IPS-18c (cell line): ENCODE results near the gene ZSWIM2.
"Not testable (repeated sequence)": the region's sequence is repeated elsewhere in the genome, so short reads cannot be mapped to it uniquely, and the experiment has no call there.

Experiments
- H3K4me3 ChIP-seq: 2 replicates; pipeline ENCODE4 v1.7.0; 2013; ENCODE audit warnings: low read depth, mild to moderate bottlenecking, low read length, moderate library complexity; ENCODE audit not compliant: insufficient read depth
- H3K9me3 ChIP-seq: one replicate; pipeline ENCODE4 v1.6.1; 2013; ENCODE audit warnings: mild to moderate bottlenecking, low read length, moderate library complexity; ENCODE audit not compliant: control insufficient read depth, insufficient read depth

ZSWIM2 gene

GRCh38 chr2:186862869-186863709 lies 14.1 kb upstream of the ZSWIM2 start:
- H3K4me3 ChIP-seq = no peak overlapping the region
- H3K9me3 ChIP-seq = no peaks in the 10 kb centered on the region

DNA sequence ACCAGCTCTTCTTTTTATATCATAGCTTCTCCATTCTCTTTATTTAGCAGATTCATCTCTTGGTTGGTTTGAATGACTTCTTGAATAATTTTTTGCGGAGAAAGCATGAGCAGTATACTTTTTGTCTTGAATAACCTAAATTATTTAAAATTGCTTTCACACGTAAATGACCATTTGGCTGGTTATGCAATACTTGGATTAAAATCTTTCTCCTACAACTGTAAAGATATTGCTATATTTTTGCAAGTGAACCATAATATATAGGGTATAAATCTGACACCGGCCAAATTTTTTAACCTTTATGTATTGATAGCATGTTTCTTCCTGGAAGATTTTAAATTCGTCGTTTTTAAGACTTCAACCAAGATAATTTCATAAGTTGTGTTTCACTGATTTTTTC lies 6.2 kb upstream of the ZSWIM2 start:
- no peak overlapping the region for H3K4me3 ChIP-seq
- no peaks in the 10 kb centered on the region for H3K9me3 ChIP-seq

DNA sequence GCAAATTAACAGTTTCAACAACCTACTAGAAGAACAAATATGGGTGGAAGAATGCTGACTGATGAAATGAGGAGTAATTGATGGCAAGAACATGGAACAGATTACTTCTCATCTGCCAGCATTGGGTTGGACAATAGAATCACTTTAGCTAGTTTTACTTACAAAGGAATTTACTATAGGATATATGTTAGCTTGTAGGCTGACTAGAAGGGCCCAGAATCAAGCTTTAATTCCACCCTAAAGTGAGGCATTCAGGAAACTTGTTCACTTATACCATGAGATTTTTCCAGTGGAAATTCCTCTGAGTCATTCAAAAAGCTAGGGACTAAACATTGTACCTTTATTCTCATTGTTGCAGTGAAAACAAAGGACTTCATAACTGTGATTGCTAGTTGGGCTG lies 5.0 kb upstream of the ZSWIM2 start:
- H3K4me3 ChIP-seq = no peak overlapping the region
- no peaks in the 10 kb centered on the region for H3K9me3 ChIP-seq

DNA sequence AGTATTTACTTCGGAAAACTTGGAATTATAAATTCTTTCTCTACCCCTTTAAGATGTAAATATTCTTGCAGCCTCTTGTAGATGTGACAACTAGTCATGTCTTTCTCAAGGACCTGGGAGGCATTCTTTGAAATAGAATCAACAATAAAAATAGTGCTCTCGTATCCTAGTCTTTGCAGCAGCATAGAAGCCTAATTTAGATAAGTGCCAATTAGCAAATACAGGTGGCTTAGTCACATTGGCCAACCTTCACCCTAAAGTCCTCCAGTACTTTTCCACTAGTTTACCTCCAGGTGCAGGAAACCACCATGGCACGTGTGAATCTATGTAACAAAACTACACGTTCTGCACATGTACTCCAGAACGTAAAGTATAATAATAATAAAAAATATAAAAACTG lies 3.5 kb upstream of the ZSWIM2 start:
- Histone ChIP-seq H3K4me3 (no peak overlapping the region), H3K9me3 (no peaks in the 10 kb centered on the region)

DNA sequence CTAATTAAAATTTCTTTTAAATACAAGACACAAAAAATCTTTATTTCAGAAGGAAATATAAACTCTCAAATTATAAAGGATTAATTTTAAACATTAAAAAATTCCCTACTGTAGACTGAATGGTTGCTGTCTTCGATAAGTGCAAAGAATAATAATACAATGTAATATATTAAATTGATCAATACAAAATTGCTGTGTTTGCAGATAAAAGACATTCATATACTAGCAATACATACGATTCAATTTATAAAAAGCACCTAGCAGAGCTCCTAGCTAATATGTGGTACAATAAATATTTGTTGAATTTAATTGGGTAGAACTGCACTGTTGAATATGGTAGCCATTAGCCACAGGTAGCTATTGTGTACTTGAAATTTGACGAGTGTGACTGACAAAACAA lies 6.6 kb downstream of the ZSWIM2 start:
- H3K4me3 ChIP-seq = no peak overlapping the region
- H3K9me3 ChIP-seq = no peaks in the 10 kb centered on the region

- Histone ChIP-seq H3K4me3 (no peak overlapping the region), H3K9me3 (no peaks in the 10 kb centered on the region)
These were observed 7.0 kb downstream of the ZSWIM2 start for GRCh38 chr2:186841940-186842339.

DNA sequence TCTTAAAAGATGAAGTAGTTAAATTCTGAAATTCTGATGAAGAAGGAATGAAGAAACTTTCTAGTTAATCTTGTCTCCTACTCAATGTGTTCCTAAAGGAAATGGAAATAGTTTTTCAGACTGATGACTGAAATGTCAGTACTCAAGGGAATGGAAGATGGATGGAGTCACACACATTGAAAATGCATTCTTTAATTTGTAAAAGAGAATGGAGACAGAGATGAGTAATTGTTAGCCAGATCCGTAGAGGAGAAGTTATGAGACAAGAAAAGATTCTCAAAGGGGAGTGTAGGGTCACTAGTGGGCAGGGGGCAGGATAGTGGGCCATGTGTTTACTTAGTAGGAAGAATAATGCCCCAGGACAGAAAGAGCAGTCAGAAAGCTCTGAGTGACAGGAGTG lies 13.3 kb downstream of the ZSWIM2 start:
- no peak overlapping the region for H3K4me3 ChIP-seq
- no peaks in the 10 kb centered on the region for H3K9me3 ChIP-seq

DNA sequence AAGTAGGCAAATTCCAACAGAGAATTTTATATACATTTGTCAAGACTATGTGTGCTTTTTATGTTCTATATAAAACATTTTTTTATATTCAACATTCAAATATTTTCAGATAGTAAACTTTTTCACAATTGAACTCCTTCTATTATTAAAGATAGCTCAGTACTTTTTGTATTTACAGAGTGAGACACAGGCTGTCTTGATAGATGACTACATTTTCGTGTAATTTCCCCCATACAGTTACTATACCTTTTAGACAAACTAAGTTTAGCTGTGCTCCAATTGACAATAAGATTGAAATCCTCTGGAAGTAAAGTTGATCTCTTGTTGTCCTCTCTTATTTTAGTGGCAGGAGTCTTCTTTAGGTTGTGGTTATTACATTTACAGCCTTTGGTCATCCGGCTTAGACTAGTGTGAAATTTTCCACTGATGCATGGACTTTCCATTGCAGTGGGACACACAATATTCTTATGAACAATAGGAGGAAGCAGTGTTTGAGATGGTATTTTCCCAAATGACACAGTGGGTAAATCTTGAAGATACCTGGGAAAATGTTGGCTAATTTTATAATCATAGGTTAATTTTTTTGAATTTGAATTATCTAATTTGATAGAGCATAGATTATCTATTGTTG lies 21.0 kb downstream of the ZSWIM2 start:
- Histone ChIP-seq H3K4me3 (no peak overlapping the region), H3K9me3 (no peaks in the 10 kb centered on the region)

DNA sequence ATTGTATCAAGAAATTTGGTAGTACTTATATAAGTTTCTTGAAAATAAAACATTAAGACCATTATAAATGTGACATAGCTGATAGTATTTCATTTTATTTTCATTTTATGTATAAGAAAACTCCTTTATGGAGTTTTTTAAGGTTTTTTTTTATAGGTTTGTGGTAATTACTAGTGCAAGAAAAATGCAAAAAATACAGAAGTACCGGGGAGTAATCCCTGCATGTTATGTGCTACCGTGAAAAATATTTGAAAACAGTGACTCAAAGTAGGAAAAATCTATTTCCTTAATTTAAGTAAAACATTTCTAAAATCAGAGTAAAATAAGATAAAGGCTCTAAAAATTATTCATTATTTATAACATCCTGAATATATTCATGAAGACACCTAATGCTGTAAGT lies 21.6 kb downstream of the ZSWIM2 start:
- Histone ChIP-seq H3K9me3 (no peaks in the 10 kb centered on the region), H3K4me3 (no peak overlapping the region)

DNA sequence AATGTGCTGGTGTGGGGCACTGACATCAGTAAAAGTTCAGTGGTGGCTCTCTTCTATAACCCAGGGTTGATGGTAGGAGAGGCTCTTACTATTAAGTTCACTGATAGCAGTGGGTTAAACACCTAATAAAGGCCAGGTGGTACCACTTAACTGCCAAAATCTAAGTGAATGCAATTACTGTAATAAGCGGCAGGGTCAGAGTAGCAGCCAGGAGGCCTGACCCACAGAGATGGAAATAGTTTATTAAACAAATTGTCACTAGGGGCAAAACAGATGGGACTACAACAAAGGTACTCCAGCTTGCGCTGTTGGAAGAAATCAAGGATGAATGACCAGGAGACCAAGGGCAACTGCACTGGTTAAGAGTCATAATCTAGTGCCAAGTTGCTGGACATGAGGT lies 26.6 kb downstream of the ZSWIM2 start:
- Histone ChIP-seq H3K4me3 (no peak overlapping the region), H3K9me3 (no peaks in the 10 kb centered on the region)

DNA sequence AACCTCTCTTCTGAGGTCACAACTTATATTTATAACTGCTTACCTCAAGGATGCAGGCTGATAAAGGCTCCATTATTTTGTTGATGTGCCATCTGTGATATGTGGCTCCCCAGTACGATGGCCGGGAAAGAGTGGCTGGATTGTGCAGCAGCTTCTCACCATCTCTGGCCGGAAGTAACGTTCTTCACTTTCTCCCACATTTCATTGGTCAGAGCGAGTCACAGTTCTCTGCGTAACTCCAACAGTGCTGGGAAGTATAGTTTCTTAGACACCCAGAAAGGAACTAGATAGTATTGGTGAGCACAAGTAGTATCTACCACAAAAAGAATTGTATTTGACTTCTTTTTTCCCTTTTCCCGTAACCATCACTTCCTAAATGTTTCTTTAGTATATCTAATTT lies 28.7 kb downstream of the ZSWIM2 start:
- Histone ChIP-seq H3K4me3 (no peak overlapping the region), H3K9me3 (no peaks in the 10 kb centered on the region)

DNA sequence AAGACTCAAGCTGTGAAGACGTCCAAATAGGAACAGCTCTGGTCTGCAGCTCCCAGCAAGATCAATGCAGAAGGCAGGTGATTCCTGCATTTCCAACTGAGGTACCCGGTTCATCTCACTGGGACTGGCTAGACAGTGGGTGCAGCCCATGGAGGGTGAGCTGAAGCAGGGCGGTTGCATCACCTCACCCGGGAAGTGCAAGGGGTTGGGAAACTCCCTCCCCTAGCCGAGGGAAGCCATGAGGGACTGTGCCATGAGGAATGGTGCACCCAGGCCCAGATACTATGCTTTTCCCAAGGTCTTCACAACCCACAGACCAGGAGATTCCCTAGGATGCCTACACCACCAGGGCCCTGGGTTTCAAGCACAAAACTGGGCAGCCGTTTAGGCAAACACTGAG lies 37.2 kb downstream of the ZSWIM2 start:
- H3K9me3 ChIP-seq, H3K4me3 ChIP-seq: not testable (repeated sequence)

- no peak overlapping the region for H3K4me3 ChIP-seq
- H3K9me3 ChIP-seq = no peaks in the 10 kb centered on the region
These were observed 42.4 kb downstream of the ZSWIM2 start for GRCh38 chr2:186806591-186806990.

DNA sequence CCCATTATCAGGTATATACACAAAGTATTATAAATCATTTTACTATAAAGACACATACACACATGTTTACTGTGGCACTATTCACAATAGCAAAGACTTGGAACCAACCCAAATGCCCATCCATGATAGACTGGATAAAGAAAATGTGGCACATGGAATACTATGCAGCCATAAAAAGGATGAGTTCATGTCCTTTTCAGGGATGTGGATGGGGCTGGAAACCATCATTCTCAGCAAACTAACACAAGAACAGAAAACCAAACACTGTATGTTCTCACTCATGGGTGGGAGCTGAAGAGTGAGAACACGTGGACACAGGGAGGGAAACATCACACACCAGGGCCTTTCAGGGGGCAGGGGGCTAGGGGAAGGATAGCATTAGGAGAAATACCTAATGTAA lies 50.4 kb downstream of the ZSWIM2 start:
- H3K9me3 ChIP-seq = not testable (repeated sequence)

GRCh38 chr2:186784930-186785329 lies 64.0 kb downstream of the ZSWIM2 start:
- Histone ChIP-seq H3K4me3 (no peak overlapping the region), H3K9me3 (no peaks in the 10 kb centered on the region)

More for the DNA sequence above, 50.4 kb downstream of the ZSWIM2 start:
- not testable (repeated sequence) for H3K4me3 ChIP-seq

DNA sequence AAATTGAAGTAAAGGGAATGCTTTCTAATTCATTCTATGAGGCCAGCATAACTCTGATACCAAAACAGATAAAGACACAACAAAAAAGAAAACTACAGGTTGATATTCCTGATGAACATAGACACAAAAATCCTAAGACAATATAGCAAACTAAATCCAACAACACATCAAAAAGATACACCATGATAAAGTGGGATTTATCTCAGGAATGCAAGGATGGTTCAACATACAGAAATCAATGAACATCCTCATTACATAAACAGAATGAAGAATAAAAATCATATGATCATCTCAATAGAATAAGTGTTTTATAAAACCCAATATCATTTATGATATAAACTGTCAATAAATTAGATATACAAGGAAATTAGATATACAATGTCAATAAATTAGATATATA lies 65.7 kb downstream of the ZSWIM2 start:
- Histone ChIP-seq H3K4me3 (no peak overlapping the region), H3K9me3 (no peaks in the 10 kb centered on the region)

DNA sequence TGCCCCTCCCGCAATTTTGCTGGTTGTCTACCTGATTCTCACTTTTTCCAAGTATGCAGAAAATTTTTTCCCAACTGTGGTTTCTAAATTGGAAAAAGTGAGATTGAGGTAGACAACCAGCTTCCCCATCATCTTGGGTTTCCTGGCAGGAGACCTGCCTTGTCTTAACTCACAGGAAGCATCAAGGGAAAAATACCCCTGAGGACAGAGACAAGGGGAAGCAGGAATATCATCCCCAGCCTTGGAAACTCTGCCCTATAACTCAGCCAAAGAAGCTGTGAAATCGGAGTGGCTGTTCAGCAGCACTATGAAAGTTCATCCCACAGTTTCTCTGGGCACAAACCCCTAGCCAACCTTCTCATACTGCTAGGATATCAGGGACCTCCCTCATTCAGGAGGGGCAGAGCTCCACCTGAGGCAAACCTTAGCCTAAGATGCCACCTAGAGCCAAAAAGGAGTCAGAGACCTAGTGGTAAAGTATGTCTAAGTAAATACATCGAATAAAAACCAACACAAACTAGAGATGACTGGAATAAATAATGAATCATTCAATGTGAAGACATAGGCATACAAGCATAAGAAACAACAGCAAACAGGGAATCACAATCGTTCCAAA lies 68.2 kb downstream of the ZSWIM2 start:
- Histone ChIP-seq H3K4me3 (no peak overlapping the region), H3K9me3 (no peaks in the 10 kb centered on the region)
